Stimulated activated CD8-positive, alpha-beta memory T cell treated with anti-CD3 and anti-CD28 coated beads, Interleukin-4, amount 100 ng/mL, for 1 hour (primary cell): ENCODE measurements around the gene SUPT3H.

Source experiments
- DNase-seq, 2 donors: peaks; one replicate each; pipeline ENCODE4 v3.0.0-alpha.2; 2020; ENCODE audit warnings: low read depth in 2 of 2, low spot score in 1 of 2

SUPT3H gene

DNA sequence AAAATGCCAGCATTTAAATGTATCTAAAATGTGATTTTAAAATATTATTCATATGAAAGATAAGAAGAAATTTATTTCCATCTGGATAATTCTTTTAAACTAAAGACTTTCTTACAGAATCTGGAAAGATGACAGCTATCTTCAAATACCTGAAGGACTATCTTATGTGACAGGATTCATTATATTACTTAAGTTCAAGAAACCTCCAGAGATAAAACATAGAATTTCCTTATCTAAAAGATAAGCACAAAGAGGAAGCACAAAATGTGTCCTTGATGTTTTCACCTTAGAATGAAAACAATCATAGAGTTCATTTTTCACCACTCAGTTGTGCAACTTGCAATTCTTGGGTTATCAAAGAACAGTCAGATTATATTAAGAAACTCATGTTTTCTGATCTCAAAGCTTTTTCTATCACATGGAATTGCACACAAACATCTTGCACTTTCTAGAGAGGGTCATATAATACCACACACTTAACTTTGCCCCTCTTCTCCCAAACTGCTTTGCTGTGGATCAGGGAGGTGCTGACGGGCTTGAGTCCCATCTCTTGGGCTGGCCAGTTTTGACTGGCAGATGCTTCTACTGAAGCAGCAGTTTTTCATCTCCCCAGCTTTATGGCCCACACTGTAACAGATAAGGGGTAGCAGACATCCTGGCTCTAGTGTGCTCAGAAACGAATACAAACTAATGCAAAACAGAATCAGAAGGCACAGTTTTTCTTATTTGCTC is 522.9 kb downstream of the SUPT3H start:
- DNase-seq, result no peak

DNA sequence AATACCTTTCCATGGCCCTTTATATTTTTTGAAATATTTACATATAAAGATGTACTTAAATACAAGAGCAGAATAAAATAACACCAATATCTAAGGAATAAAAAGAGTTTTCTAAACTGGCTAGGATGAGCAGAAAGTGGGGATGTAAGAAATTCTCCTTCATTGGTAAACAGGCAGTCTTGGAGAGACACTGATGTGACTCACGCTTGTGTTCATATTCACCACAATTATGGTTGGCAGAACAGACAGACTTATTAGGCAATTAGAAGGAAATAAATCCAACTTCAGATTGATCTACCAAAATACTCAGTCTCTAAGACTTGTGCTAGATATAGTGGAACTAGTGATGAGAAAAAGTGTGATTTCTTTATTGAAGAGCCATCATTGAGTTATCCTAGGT is 526.6 kb downstream of the SUPT3H start:
- DNase-seq, result no peak

DNA sequence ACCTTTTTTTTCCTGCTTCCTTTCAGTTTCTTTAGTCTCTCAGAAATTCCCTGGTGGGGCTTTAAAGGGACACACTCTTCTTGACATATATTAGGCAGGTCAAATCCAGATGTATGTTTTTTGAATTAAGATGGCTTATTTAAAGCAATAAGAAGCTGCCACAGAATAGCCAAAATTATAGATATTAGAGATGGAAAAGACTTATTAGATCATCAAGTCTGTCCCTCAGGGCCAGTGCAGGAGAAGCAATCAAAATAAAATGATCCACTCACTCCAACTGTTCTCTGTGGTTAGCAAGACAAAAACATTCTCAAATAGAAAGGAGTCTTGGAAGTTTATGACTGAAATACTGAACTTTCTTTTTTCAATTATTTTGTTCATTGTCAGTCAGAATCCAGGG is 527.4 kb downstream of the SUPT3H start:
- no peak for DNase-seq

DNA sequence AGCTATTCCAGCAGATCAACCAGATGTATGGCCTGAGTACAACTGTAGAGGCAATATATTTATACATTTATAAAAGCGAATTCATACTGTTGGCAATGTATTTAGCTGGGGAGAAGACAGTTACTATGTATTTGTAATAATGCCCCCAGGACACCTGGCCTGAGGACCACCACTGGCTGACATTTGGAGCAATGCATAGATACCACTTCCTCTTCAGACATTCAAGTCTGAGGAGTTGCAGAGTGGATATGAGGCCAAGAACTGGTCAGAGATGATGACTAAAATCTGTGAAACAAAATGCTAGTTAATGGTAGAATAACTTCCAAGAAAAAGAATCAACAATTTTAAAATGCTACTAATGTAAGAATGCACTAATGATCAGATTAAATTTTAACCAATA is 527.9 kb downstream of the SUPT3H start:
- DNase-seq, result no peak

DNA sequence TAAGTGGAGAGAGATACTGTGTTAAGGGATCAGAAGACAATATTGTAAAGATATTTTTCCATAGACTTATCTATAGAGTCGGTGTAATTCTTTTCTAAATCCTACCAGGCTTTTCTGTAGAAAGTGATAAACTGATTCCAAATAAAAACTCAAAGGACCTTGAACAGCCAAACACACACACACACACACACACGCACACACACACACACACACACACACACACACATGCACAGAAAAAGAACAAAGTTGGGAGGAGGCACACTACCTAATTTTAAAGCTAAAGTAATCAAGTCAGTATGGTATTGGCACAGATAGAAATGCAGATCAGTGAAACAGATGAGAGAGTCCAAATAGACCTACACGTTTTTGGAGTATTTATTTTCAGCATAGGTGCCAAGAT is 534.0 kb downstream of the SUPT3H start:
- no peak for DNase-seq

DNA sequence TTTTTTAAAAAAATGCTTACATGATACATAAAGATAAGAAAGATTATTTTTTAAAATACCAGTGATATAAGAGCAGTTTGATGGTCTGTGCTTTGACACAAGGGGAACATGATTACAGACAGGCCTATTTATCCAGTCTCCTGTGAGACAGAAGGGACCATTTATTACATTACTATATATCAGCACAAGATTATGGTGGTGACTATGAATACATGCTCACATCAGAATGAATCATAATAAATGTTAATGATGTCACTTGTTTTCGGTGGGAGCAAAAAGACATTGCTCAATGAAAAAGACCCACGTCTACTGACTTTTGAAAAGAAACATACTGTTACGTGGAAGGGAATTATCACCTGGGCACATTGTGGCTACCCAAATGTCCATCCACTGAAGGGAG is 535.1 kb downstream of the SUPT3H start:
- no peak for DNase-seq

DNA sequence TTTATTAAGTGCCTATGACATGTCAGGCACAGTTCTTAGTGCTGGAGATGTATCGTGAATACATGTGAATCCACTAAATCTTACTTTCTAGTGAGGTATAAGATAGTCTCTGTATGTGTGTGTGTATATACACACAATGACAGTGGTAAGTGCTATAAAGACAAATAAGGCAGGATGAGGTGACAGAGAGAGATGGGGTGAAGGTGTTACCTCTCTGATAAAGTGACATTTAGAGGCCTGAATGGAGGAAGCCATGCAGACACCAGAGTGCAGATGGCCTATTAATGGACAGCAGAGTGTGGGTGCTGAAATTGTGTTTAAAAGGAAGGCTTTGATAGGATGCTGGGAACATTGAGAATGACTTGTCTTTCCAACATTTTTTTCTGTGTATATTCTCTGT is 535.9 kb downstream of the SUPT3H start:
- no peak for DNase-seq

DNA sequence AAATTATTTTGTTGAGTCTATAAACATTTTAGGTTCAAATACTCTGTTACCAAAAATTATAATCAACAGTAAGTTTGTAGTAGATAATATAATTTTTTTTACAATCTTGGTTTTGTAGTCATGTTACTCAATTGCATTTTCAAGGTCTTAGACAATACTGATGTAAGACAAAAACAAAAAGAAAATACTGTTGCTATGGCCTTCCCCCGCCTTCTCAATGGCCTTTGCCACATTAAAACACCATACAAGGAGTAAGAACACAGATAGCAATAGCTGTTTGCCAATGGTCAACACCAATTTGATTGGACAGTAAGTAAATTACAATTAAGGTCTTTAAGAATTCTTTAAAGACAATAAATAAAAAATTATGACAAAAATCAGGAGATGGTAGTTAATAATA is 540.0 kb downstream of the SUPT3H start:
- DNase-seq, result no peak

DNA sequence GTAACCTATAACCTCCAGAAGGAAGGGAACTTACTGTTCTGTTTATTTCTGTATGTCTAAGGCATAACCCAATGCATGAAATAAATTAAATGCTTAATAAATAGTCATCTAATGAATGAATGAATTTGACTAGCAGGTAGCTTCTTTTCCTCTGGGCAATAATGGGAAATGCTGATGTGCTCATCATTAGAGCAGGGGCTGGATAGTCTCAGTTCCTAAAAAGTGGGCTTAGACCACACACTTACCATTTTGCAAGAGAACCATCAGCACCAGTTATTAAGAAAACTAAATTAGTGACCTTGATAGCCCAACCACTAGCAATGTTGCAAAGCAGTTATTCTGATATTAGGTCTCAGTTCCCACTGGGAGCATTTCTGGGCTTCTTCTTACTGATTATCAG is 540.5 kb downstream of the SUPT3H start:
- no peak for DNase-seq

DNA sequence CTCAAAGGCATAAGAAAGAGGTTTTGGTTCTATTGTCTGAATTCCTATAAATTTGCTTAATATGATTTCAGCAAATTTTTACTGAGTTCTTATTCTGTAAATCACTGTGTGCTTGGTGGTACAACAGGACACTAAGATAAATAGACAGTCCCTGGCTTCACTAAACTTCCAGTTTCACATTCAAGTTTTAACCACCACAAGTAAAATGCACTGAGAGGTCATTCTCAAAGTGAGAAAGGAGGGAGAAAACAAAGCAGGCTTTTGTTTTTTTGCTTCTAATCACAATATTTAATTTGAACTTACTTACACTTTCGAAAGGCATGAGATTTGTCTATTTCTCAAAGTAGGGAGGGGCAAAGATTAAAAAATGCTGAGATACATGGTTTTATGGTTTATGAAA is 544.5 kb downstream of the SUPT3H start:
- DNase-seq, result no peak

DNA sequence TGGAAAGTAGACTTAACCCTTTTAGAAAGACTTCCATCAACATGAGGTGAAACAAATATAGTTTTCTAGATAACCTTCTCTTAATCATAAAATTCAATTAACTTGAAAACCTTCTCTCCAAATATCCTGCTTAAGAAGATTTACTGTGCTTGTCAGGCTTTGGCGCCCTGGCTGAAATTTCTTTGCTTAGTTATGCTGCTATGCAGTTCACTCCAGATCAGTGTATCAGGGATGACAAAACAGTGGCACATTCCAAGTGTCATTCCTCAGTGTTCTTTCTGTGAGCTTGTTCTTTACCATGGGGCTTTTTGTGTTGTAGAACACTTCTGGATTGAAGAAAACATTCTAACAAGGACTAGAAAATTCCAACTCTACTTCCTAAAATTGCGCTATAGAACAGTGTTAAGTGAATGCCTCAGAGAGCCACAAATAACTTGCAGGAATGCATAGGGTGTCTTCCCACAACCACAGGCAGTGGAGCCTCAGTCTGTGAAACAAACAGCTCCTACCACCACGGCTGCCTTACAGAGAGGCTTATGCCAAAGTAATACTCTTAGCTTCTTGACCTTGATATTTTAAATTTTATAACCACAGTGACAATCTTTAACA is 546.6 kb downstream of the SUPT3H start:
- DNase-seq, result no peak

DNA sequence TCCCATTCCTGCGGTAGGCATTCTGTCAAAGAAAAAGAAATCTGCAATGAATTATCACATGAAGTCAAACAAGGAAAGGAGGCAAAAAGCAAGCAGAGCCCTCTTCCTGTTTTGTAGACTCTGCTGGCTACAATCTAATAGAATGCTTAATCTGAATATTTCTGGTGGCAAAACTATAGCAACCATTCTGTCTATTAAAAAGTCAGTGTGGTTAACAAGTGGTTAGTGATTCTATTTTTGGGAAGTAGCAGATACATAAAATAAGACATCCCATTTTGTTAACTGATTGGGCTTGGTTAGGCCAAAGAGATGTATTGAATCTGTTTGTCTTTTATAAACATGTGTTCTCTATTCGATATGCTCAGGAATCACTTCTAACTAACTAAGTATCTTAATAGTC is 547.9 kb downstream of the SUPT3H start:
- DNase-seq, result no peak

DNA sequence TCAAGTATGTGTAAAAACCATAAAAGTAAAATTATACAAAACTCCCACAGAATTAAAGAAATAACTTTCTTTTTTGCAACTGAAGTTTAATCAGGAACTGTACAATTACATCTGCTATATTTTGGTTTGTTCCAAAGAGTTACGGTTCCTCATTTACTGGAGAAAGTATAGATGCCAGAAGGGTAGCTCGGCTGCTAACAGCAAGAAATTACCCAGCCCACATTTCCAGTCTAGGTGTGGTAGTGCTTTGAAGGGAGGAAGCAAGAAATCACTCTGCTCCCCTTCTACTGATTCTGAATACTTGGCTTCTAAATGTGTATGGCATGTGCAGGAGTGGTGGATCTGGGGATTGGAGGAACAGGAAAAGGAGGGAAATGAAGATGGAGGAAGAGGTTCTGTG is 549.0 kb downstream of the SUPT3H start:
- no peak for DNase-seq

DNA sequence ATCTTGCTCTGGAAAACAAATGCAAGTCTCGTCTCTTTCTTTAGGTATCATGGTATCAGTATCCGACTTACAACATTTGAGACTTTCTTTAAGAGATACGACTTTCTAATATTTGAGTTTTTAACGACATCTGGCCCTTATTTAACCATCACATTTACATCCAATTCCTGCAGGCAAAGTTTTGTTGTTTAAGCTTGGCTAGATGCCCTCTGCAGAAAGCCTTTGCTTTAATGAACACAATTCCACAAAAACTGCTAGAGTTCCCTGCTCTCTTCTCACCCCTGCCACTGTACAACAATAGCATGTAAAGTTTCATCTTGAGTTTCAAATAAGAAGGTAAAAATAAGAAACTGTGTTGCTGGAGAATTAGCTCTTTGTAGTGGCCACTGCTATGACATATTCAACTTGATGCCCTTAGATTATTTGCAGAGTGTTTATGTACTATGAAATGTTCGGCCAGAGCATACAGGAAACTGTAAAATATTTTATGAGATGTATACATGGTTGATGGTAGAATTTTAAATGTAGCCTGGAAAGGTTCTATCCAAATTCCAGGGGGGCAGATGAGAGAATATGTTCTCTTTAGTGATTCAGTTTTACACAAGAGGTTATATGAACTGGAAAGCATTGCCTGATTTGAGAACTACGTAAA is 551.6 kb downstream of the SUPT3H start:
- DNase-seq, result no peak

DNA sequence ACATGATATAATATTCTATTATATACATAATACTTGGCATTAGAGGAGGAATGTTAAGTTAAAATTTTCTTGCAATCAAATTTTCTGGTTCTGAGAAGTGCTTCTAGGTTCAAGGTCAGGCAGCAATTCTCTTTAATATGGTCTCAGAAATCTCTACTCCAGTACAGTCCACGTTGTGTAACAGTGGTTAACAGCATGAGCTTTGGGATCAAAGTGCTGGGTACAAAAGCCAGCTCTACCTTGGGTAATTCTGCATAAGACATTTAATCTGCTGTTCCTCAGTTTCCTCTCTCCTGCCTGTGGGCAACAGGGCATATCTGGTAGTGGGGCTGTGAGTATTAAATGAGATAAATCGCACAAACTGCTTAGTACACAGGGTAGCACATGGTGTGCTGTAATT is 552.5 kb downstream of the SUPT3H start:
- DNase-seq, result no peak

DNA sequence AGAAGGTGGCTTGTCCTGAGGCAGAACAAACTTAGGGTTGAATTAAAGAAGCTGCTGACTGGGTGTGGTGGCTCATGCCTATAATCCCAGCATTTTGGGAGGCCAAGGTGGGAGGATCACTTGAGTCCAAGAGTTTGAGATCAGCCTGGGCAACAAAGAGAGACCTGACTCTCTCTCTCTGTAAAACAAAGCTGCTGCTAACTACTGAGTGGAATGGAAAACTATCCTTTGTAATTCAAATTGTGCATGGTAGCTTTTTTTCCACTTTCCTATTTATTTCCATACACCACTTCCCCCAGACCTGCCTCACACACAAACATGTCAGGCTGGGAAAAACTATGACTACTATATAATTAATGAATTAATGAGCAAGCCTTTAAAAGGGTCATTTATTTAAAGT is 553.2 kb downstream of the SUPT3H start:
- no peak for DNase-seq

DNA sequence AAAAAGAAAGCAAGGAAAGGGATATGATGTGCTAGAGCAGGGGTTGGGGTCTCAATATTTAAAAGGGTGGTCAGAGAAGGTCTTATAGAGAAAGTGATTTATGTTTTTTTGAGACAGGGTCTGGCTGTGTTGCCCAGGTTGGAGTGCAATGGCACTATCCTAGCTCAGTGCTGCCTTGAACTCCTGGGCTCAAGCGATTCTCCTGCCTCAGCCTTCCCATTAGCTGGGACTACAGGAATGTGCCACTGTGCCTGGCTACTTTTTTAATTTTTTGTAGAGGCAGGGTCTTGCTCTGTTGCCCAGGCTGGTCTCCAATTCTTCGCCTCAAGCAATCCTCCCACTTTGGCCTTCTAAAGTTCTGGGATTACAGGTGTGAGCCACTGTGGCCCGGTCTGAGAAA is 557.0 kb downstream of the SUPT3H start:
- no peak for DNase-seq

DNA sequence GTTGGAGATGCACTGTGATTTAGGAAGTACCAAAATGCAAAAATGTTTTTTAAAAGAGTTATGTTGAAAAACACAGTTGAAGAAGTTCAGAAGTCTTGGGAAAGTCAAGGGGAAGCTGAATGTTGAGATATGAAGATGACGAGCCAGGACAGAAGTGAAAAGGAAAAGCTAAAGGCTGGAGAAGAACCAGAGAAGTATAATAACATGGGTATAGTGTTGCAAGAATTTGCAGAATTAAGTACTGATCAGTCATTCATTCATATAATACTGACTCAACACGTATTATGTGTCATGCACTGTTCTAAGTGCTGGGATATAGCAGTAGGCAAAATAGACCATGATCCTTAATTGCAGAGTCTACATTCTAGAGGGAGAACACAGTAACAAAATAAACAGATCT is 557.4 kb downstream of the SUPT3H start:
- no peak for DNase-seq

DNA sequence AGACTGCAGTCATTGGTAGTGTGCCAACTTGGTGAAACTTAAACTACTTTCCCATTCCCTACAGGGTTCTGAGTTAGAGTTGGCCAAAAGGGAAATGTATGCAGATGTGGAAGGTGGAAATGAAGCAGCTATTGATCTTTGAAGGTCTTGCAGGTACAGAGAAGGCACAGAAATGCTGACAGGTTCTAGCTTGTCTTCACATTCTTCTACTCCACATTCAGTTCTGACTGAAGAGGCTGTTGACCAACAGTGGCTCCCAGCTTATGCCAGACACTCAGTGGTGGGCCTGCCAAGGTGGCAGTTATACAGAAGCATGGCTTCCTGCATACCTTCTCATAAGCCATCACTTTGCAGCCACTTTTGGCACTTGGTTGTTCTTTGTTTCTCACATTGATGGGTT is 566.3 kb downstream of the SUPT3H start:
- DNase-seq, result no peak

DNA sequence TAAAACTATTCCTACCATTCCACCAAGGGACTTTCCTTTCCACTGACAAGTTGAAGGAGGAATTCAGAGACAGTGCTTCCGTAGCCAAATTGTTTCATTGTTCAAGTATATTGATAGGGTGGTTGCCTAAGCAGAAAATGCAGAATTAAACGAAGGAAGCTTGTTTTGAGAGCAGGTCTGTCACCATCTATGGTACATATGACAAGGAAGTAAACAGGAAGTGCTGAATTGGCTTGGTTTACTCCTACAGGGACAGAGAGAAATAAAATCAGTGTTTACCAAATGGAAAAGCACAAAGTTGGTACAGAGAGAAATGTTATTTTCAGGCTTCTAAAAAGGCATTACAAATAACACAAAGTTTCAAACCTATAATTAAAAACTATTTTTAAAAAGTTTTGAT is 568.5 kb downstream of the SUPT3H start:
- DNase-seq, result no peak

DNA sequence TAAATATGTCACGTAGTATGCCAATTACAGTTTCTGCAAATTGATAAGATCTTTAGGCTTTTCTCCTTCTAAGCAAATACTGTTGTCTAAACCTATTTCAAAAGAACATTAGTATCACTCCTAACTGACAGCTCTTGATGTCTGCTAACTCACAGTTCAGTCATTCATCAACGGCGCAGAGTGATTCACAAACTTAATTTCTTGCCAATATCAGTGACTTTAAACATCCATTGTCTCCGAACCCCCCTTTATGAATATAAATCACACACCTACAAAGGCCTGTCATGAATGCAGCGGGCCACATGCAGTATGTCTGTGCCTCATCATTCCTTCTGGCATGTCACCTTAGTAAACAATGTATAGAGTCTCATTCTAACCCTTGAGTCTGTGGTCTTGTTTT is 569.6 kb downstream of the SUPT3H start:
- no peak for DNase-seq

DNA sequence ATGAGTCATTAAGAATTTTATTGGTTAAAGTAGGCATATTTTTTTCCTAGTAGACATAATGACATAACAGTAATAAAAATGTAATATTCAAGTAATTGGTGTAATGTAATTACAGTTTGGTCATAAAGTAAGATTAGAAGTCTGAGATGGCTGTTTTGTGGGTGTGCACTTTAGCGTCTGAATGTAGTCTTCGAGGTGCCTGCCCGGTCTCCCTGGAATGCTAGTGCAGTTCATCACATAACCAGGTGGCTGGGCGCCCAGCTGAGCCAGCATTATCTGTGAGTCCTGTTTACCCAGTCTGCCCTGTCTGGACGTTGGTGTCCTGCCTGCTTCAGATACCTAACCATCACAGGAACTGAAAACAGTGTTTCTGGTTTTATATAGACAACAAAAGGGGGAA is 571.1 kb downstream of the SUPT3H start:
- DNase-seq, result no peak
